HG02759 (cell line): ENCODE measurements around the gene CCDC17.

ENCODE experiments used
- ATAC-seq: cut with Tn5 transposase; IDR thresholded peaks from one replicate; pipeline ENCODE4 v1.9.1; 2021; ENCODE audit warnings: mild to moderate bottlenecking, moderate library complexity; ENCODE audit not compliant: unreplicated experiment

Gene CCDC17

GRCh38 chr1:45623972-45624371, at the start of gene CCDC17:
CCDC17 (minus strand) TSS chr1:45624054; CDS start chr1:45623909, 145 bp downstream.
- no peak for ATAC-seq

DNA sequence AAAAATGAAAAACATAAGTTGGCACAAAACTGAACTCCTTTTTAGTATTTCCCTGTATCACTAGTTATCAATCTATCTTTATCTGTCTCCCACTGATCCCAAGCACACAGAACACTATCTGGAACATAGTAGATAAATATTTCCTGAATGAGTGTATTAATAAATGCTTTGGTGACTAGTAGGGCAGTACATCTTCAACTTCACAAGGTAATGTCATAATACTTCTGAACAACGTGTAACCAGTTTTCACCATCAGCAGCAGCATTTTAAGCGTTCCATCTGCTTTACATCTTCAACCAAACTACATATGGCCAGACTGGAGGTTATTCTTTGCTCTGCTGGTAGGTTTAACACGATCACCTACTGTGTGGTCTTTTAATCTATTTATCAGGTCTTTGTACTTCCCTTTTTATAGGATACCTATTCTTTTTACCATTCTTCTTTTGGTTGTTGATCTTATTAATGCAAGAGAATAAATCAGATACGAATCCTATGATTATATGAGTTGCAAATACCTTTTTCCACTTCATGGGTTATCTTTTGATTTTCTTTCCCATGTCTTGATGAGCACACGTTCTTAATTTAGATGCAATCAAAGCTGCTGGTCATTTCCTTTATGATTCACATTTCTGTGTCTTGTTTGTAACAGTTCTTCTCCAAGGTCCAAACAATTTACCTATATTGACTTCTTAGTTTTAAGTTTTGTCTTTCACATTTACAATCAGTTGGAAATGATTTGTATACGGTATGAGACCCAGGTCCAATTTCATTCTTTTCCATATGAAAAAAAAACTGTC, 46.2 kb upstream of the CCDC17 start:
- no peak for ATAC-seq

- ATAC-seq, result no peak
Observed at GRCh38 chr1:45669379-45669778, 45.5 kb upstream of the CCDC17 start.

DNA sequence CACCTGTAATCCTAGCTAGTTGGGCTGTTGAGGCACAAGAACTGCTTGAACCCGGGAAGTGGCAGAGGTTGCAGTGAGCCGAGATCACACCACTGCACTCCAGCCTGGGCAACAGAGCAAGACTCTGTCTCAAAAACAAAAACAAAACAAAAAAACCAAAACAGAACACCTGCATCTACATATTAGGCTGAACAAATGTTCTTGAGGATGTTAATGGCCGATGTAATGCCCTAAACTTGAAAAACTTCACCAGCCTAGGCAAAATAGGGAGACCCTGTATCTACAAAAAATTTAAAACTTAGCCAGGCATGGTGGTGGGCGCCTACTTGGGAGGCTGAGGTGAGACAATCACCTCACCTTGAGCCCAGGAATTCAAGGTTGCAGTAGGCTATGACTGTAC, 44.7 kb upstream of the CCDC17 start:
- no peak for ATAC-seq

DNA sequence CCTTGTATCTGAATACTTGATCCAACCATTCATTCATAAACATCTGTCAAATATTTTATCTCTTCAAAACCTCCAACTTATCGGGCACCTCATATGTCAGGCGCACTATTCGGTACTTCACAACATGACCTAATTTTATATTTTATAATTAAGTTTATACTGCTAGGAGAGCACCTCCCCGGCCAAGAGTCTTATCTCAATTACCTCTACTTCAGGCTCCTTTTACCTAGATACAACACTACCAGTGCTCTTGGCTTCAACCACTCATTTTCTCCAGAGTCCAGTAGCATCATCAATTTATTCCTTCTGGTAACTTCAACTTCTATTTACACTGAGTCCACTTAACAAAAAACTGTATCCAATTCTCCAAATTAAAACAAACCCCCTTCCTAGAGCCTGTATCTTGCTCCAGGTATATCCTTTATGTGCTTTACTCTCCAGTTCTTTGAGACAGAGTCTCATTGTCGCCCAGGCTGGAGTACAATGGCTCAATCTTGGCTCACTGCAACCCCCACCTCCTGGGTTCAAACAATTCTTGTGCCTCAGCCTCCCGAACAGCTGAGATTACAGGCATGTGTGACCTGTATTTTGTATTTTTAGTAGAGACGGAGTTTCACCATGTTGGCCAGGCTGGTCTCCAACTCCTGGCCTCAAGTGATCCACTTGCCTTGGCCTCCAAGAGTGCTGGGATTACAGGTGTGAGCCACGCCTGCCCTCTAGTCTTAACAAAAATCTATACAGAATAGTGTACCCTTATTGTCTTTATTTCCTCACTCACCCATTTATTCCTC, 43.7 kb upstream of the CCDC17 start:
- ATAC-seq, result no peak

GRCh38 chr1:45666836-45667235, 43.0 kb upstream of the CCDC17 start:
- ATAC-seq, result no peak

DNA sequence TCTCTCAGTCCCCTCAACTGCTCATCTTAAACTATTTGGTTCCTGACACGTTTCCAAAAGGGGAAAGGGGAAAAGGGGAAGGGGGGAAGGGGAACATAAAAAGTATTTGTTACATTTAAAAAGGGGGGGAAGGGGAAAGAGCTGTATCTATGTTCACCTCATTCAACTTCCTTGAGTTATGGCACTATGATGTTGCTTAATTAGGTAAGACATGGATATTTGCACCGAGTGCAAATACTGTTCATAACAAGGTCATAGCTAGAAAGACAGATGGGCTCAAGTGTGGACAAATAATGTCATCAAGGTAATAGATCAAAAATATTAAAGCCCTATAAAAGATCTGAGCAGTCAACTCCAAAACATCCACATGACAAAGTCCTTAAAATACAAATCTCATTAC, 36.5 kb upstream of the CCDC17 start:
- ATAC-seq, result no peak

DNA sequence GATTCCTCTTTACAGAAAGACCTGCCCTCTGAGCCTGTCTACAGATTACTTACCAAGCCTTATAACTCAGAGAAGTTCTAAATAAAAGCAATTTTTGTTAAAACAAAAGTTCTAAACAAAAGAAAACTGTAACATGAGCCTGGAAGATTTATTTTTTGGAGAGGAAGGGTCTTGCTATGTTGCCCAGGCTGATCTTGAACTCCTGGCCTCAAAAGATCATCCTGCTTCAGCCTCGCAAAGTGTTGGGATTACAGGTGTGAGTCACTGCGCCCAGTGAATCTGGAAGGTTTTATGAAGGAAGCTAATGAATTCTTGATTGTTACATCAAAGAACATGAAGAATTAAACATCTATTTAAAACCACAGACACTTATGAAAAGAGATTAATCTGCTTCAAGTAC, 35.4 kb upstream of the CCDC17 start:
- no peak for ATAC-seq

- ATAC-seq, result no peak
Observed at GRCh38 chr1:45658171-45658570, 34.3 kb upstream of the CCDC17 start.

- no peak for ATAC-seq
Observed at GRCh38 chr1:45656573-45657226, 32.8 kb upstream of the CCDC17 start.

GRCh38 chr1:45654540-45655280, 30.9 kb upstream of the CCDC17 start:
- no peak for ATAC-seq

DNA sequence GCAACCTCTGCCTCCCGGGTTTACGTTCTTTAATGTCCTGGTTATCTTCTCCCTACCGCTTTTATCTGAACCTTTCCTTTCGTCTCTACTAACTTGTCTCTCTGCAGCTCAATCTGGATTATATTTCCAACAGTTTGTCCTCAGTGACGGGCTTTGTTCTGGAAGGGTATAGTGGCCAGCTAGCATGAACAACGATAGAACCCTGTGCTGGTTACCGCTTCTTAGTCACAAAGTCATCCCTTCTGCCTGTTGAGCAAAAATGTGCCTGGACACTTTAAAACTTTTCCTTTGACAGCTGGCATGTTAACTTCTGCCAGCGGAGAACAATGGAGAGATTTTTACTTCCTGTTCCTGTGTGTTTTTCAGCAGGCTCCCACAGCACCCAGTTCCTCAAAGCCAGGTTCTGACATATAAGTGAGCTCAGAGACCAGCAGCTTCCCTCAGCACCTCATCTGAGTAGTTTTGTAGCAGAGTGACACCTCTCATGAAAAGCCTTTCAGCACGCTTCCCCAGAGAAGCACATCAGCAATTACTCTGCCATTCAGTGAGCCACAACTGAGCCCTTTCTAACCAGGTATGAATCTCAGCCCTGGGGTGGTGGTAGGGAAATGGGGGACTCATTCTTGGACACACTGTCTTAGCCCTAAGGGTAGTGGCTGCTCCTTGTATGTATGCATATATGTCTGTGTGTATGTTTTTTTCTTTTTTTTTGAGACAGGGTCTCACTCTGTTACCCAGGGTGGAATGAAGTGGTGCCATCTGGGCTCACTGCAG, 23.6 kb upstream of the CCDC17 start:
- ATAC-seq, result no peak

DNA sequence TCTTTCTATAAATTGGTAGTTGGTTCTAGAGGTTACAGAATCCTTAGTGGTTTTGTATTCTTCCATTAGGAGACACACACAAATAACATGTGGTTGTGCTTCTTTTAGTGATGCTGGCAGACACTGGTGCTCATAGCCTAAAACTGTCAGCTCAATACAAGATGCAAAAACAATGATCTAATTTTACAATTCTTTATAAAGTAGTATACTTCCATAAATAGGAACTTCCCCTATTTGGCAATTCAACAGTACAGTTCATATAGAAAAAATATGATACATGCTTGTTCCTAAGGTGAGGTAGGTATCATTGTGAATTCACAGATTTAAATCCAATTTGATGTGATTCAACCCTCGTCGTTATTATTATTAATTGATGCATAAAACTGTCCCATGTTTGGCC, 20.8 kb upstream of the CCDC17 start:
- no peak for ATAC-seq

DNA sequence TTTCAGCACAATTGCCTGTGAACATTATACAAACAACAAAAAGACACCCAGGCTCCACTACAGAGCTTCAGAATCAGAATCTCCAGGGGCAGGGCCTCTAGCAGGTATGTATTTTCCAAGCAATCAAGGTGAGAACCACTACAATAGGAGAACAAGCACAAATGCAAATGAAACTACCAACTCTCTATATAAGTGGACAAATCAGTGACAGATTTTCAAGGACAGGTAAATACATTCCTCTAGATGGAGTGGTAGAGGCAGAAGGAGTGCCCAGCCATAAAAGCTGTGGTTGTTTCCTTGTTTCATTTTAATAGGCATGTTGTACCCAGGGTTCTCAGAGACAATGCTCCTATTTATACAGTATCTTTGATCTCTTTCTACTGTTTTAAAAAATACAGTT, 20.1 kb upstream of the CCDC17 start:
- ATAC-seq, result no peak

DNA sequence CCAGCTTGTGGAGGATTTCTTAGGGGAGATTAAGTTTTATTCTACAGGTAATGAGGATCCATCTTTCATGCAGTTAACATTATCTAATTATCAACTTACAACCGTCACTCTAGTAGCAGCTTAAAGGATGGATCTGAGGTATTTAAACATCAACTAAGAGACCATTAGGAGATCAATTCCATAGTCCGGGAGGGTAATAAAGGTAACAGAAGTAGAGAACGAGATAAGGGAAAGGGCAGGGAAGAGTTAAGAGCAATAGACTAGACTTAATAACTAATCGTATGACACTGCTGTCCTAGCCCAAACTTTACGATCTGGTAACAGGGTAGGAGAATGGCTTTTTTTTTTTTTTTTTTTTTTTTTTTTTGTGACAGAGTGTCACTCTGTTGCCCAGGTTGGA, 19.5 kb upstream of the CCDC17 start:
- no peak for ATAC-seq

- no peak for ATAC-seq
Observed at GRCh38 chr1:45640293-45640692, 16.4 kb upstream of the CCDC17 start.

DNA sequence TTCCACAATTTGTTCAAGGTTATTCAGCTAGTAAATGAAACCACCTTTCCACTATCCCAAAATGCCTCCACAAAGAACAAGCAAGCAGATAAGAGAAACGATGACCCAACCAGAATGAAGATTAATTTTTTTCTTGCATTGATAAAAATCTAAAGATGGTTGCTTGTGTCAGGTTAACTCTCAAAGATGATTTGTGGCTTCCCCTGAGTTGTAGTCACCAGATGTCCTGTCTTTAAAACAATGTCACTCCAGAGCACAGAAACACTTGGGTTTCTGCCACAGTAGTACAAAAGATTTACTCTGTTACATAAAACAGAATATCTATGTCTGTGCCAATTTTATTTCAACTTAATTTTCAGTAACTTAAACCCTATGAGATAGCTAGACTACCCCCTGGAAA, 11.4 kb upstream of the CCDC17 start:
- ATAC-seq, result no peak

GRCh38 chr1:45630429-45630828, 6.6 kb upstream of the CCDC17 start:
- no peak for ATAC-seq

DNA sequence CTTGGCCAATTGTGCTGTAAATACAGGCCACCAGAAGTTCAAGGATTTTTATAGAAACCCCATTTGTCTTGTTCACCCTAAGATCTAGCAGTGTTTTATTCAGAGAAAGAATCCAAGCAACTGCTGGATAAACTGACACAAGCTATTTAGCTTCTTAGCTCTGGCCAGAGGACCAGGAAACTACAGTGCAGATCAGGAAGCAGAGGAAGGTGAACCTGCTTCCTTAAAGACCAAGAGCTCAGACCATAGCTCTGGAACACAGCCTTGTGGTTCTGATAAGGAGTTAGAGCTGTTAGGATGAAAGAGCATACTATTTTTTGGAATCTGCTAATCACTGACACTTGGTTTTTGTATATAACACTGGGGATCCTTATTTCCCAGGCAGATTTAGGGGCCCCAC, 5.2 kb upstream of the CCDC17 start:
- no peak for ATAC-seq
